ENCODE data around the gene NIT1. TPM values are rescaled to one million over a fixed set of nuclear protein-coding genes. Genes with fewer than 3 reads are reported as not detected.

The NIT1 gene
- total RNA-seq, 1 experiment from 2014 or later, result 39.6 TPM

DNA sequence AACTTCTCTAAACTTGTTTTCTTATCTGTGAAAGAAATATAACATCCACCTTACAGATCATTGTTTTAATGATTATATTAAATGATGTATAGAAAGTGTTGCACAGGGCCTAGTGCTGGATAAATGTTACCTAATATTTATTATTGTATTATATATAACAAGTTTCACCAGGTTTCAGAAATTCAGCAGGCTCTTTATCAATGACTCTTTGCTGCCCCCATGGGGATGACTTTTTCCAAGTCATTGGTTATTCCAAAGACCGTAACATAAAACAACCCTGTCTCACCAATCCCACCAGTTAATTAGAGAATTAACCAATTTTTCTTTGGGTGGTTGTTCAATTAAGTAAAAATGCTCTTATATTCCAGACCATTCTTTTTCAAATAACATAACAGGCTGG is 21.9 kb downstream of the NIT1 start:
- no peak overlapping the region for H2BK12ac ChIP-seq (ENCODE audit: insufficient read length, low read depth, low read length)
- no peak overlapping the region for H3K23ac ChIP-seq (ENCODE audit: insufficient read length, low read depth, low read length)
- Mint-ChIP-seq H3K27ac (no peak overlapping the region), H3K4me3 (no peak overlapping the region), H3K4me1 (no peaks in the 10 kb centered on the region), H3K36me3 (ENCODE audit: insufficient read depth in 1 of 3, low read depth in 3 of 3) (peaks cover 0 to 2% (median 0%) of the 10 kb centered on the region in 3 experiments; a peak in 1 of 7 replicates), H3K27me3 (ENCODE audit: low read depth) (no peaks in the 10 kb centered on the region), H3K9me3 (no peaks in the 10 kb centered on the region)
- H3K4me2 ChIP-seq (ENCODE audit: insufficient read depth, insufficient read length, low read length), result no peak overlapping the region
- no peak overlapping the region for H2BK15ac ChIP-seq (ENCODE audit: low read depth, low read length)
- WGBS (ENCODE audit: extremely low coverage, insufficient read length, low lambda C conversion rate), result no CpG with 5 or more reads among the region's 1 CpG
- no peak overlapping the region for H4K8ac ChIP-seq (replicated peaks; ENCODE audit: insufficient read length, low read depth, low read length)
- no peak overlapping the region for H3K4ac ChIP-seq (ENCODE audit: low read depth, low read length)
- H3T11ph ChIP-seq (ENCODE audit: low read length), result no peak overlapping the region
- no peak overlapping the region for H2BK20ac ChIP-seq (ENCODE audit: low read depth, low read length, poor library complexity, severe bottlenecking)
- no peak overlapping the region for H4K91ac ChIP-seq (ENCODE audit: insufficient read length, low read depth, low read length)
- H3K23me2 ChIP-seq (ENCODE audit: insufficient read length, low read depth, low read length, poor library complexity, severe bottlenecking), result no peaks in the 10 kb centered on the region
- no peak overlapping the region for H2BK120ac ChIP-seq (ENCODE audit: low read depth, low read length, poor library complexity, severe bottlenecking)
- no peak overlapping the region for H2BK5ac ChIP-seq (ENCODE audit: insufficient read length, low read length)
- no peak overlapping the region for H3K14ac ChIP-seq (ENCODE audit: insufficient read depth, low read length)
- no peaks in the 10 kb centered on the region for H4K20me1 ChIP-seq (ENCODE audit: control insufficient read depth, insufficient read depth, insufficient read length)
- TF ChIP-seq, protein P1, sequence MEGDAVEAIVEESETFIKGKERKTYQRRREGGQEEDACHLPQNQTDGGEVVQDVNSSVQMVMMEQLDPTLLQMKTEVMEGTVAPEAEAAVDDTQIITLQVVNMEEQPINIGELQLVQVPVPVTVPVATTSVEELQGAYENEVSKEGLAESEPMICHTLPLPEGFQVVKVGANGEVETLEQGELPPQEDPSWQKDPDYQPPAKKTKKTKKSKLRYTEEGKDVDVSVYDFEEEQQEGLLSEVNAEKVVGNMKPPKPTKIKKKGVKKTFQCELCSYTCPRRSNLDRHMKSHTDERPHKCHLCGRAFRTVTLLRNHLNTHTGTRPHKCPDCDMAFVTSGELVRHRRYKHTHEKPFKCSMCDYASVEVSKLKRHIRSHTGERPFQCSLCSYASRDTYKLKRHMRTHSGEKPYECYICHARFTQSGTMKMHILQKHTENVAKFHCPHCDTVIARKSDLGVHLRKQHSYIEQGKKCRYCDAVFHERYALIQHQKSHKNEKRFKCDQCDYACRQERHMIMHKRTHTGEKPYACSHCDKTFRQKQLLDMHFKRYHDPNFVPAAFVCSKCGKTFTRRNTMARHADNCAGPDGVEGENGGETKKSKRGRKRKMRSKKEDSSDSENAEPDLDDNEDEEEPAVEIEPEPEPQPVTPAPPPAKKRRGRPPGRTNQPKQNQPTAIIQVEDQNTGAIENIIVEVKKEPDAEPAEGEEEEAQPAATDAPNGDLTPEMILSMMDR (conservative IDR thresholded peaks at IDR 0.05), result peak; percentile 75
- H3K79me1 ChIP-seq (ENCODE audit: insufficient read depth, low read depth, low read length, poor library complexity, severe bottlenecking), result peaks cover 4% of the 10 kb centered on the region
- H3K9ac ChIP-seq (ENCODE audit: extremely low read depth, insufficient read length, low read length), result no peak overlapping the region
- H3K18ac ChIP-seq (ENCODE audit: insufficient read length, low read depth, low read length), result no peak overlapping the region
- no peak overlapping the region for H3K56ac ChIP-seq (ENCODE audit: insufficient read length, low read depth, low read length)
- H3K27me3 ChIP-seq (ENCODE audit: insufficient read depth, low read length), result no peaks in the 10 kb centered on the region
- no peak overlapping the region for H2AK5ac ChIP-seq (ENCODE audit: insufficient read length, low read length)
- no peak overlapping the region for H2AFZ ChIP-seq (ENCODE audit: low read length)
- DNase-seq, result no peak
- no peak overlapping the region for H3K27ac ChIP-seq (ENCODE audit: insufficient read length, low read depth, low read length)
- H3K9me3 ChIP-seq (ENCODE audit: control insufficient read depth, low read depth, low read length), result no peaks in the 10 kb centered on the region
- no peak overlapping the region for H4K5ac ChIP-seq (ENCODE audit: insufficient read length, low read depth, low read length)
- no peaks in the 10 kb centered on the region for H3K79me2 ChIP-seq (ENCODE audit: insufficient read depth, low read length)
- no peaks in the 10 kb centered on the region for H3K4me1 ChIP-seq (ENCODE audit: insufficient read depth, low read length)
